ENCODE measurements around the gene SERPING1.

The SERPING1 gene

DNA sequence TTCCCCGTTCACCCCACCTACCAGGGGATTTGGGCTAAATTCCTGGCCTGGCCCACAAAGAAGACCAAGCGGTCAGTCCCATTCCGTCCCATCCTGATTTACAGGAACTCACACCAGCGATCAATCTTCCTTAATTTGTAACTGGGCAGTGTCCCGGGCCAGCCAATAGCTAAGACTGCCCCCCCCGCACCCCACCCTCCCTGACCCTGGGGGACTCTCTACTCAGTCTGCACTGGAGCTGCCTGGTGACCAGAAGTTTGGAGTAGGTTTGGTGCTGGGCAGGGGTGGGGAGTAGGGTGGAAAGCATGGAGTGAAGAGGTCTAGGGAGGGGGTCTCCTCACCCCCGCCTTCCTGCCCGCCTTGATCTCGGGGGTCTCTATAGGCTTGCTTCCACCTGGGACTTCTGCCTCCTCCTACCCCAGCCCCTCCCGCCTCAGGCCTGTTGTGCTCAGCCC, at the start of gene SERPING1:
TSS of gene SERPING1 (plus strand) at position 225 of the 455 bp plus-strand sequence. CDS start 586 bp downstream, outside the sequence.
- DNase-seq: no peak

DNA sequence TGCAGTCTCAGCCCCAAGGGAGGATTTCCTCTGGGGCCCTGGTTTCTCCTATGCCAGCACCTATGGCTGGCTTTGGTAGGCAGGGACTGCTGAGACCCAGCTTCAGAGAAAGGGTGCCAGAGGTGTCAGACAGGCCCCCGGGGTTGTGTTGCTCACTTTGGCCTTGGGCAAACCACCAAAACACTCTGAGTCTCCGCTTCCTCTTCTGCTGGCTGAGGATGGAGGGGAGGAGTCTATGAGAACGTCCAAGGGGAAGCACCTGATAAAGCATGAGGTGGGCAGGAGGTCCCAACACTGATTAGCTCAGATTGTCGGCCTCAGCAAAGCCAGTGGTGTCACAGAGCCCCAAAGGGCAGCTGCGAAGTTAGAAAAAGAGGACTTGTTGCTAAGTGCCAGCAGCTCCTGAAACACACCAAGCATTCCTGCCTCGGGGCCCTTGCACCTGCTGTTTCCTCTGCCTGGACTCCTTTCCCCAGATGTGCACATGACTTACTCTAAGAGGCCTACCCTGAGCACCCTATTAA, 49.6 kb upstream of the SERPING1 start:
- no peak for DNase-seq

DNA sequence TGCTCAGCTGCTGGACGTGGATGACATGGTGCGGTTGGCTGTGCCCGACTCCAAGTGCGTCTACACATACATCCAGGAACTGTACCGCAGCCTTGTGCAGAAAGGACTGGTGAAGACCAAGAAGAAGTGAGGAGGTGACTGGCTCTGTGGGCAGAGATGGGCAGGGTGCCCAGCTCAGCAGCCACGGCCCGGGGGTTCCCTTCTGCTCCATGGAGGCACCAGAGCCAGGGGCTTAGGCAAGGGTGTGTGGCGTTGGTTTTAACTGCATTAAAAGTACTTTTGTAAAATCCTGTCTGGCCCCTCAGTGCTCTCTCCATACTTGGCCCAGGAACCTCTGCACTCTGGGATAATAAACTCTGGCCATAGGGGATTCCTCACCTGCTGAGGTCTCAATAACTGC, 47.5 kb upstream of the SERPING1 start:
- no peak for DNase-seq

DNA sequence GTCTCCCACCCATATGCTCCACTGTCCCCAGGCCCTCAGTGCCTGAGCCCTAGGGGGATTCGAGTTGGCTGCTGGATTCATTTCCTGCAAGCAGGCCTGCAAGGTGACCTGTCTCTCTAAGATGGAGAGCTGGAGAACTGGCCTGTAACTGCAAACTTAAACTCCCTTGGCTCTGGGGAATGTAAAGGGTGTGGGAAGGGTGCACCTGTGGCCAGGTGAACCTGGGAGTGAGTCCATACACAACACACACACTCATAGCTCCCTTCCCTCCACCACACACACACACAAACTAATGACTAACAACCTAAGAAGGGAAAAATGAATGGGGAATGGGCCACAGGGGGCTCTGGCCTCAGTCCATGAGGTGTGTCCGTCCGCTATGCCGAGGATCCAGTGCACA, 45.5 kb upstream of the SERPING1 start:
- DNase-seq: no peak

DNA sequence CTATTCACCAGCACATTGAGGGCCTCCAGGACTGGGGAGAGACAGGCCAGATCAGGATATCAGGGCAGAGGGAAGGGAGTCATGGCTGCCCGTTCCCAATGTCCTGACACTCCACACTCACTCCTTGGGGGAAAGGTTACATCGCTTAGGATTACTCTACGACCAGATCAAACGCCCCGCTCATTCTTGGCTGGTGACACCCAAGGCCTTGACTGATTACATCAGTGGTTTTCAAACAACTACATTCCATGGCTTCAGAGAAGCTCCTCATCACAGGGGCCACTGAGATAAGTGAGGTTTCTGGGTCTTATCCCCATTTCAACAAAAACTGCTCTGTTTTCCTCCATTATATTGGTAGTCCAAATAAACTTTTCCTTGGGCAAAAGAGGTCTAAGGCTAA, 45.0 kb upstream of the SERPING1 start:
- DNase-seq: no peak

DNA sequence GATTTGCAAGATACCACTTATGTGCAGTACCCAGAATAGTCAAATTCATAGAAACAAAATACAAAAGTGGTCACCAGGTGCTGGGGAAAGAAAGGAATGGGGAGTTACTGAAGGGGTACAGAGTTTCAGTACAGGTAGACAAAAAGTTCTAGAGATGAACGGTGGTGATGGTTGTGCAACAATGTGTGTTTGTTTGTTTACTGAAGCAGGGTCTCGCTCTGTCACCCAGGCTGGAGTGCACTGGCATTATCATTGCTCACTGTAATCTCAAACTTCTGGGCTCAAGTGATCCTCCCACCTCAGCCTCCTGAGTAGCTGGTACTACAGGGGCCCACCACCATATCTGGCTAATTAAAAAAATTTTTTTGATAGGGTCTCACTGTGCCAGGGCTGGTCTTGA, 42.1 kb upstream of the SERPING1 start:
- DNase-seq: no peak

DNA sequence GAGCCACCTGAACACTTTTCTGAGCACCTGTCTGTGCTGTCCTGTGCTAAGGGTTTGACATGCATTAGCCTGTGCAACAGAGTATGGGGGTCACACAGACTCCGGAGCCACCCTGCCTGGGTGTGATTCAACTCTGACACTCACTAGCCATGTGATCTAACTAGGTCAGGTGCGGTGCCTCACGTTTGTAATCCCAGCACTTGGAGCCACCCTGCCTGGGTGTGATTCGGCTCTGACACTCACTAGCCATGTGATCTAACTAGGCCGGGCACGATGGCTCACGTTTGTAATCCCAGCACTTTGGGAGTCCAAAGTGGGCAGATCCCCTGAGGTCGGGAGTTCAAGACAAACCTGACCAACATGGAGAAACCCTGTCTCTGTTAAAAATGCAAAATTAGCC, 41.4 kb upstream of the SERPING1 start:
- DNase-seq: no peak

DNA sequence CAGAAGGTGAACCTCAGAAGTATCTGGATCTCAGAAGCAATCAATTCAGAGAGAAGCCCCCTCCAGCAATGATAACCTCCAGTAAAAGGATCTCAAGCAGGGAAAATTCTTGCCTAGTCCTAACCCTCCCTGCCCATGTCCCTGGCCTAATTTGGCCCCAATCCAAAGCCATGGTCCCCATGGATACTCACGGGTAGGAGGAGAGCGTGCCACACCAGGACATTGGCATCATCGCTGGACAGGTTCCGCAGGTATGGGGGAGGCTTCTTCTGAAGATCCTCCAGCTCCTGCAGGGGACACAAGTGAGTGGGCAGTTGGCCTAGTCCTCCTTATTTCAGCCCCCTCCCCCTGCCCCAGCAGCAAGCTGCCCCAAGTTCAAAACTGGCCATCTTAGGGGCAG, 37.3 kb upstream of the SERPING1 start:
- DNase-seq: no peak

DNA sequence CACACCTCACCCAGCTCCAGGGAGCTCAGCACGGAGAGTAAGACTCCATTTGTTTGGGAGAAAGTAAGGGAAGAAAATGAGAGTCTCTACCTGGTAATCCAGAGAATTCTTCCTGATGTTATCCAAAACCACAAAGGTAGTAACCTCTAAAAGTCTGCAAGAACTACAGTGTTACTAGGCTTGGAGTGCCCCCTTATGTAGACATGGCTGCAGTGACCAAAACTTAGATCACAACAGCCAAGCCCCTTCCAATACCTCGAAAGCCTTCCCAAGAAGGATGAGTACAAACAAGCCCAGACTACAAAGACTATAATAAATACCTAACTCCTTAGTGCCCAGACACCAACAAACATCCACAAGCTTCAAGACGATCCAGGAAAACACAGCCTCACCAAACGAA, 34.9 kb upstream of the SERPING1 start:
- DNase-seq: no peak

DNA sequence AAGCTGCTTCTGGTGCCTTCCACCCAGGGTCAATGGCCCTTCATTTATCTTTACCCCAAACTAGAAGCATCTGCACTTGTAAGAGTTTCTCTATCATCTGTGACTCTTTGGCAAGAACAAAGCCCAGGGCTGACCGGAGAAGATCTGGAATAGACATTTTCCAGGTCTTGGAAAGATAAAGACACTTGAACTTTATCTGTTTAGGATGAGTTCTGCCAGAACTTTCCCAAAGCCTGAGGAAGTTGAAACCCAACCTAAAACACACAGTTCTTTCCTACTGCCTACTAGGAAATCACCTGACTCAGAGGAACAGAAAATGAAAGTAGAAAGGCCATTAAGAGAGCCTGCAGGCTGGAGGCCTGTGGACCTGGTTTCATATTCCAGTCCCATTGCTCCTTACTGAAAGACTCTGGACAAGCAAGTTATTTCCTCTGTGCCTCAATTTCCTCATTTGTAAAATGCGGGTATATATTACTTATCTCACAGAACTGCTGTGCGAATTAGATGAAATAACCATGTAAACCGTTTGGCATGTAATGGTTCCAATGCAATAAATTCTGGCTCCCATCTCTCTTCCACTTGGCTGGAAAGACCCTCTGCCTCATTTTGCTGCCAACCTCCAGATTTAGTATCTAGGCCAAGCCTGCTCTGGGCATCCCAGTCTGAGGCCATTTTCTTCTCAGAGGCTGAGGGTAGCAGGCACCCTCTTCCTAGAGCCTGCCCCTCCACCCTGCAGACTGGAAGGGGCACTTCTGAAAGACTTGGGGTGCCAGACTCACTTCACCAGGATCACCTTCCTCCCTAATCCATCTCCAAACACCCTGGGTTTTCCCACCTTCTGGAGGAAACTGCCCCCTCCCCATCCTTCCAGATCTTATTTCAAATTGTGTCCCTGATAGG, 31.2 kb upstream of the SERPING1 start:
- peak; percentile 33 for DNase-seq

DNA sequence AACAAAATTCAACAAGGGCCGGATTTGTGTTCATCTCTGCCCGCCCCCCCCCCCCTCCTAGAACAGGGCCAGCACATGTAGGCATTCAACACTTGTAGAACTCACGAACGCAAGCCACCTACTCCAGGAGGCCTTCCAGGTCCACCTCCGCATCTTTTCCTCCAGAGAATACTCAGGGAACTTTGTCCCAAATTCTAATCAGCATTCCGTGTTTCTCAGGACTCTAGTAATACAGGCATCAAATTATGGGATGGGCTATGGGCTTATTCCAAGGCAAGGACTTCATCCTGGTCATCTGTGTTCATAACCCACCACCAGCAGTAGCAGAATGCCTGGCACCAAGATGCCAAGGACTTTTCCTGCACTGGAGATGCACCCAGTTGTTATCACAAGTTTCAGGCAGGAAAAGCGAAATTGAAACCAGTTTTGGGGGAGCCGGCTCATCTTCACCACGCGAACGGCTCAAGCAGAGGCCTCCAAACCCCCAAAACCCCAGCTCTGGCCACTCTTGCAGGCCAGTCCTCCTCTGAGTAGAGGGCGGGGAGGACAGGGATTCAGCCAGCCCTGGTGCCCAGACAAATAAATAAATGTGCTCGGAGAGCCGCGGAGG, 30.5 kb upstream of the SERPING1 start:
- peak; percentile 39 for DNase-seq

DNA sequence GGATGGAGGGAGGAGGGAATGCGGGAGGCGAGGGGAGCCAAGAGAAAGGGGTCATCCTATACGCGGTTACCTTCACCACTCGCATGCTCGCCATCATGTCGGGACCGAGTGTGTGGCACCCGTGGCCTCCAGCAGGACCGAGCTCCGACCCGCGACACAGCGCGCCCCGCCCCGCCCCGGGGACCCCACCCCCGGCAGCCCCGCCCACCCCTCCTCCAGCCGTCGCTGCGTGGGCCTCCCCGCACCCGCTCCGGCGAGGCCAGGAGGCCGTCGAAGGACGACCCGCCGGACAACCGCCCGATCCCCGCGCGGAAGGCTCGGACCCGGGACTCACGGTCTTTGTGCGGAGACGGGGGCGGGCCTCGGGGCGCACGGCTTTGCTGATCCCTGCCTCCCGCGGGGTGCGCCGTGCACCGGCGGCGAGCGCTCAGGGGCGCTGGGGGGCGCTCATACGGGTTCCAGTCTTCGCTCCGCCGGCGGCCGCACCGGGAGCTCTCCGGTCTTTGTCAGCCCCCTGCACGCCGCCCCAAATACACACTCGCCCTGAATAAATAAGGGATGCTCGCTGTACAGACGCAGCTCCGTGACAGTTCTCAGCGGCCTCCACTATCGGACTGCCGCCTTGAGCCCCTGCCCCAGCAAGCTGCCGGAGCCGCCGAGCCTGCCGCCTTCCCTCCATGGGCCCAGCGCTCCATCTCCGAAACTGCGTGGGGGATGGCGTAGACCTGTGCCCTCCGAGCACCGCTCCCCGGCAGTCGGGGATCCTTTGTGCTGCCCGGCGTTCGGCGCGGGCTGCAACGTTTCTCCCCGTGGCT, 29.8 kb upstream of the SERPING1 start, which contains the start of gene UBE2L6:
TSS of gene UBE2L6 (minus strand) at position 158 of the 815 bp plus-strand sequence. CDS start at position 97, 61 bp downstream.
- DNase-seq: peak; percentile 94

DNA sequence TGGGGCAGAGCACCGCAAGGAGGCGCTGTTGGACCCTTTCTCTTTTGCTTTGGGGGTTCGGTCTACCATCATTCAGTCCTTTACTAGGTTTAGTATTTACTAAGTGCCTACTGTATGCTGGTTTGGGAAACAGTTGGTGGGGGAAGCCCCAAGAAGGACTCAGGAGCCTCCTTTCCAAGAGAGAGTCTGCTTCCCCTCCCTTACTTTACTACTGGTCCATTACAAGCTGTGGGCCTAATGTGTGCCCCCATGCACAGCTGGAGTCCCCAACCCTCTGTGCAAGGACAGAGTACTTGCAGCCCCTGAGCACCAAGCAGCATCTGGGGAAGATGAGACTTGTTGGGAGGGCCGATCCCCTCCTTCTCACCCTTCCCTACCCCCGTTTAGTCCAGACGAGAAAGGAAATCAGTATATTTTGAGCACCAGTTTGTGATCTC, 29.1 kb upstream of the SERPING1 start:
- DNase-seq: no peak

DNA sequence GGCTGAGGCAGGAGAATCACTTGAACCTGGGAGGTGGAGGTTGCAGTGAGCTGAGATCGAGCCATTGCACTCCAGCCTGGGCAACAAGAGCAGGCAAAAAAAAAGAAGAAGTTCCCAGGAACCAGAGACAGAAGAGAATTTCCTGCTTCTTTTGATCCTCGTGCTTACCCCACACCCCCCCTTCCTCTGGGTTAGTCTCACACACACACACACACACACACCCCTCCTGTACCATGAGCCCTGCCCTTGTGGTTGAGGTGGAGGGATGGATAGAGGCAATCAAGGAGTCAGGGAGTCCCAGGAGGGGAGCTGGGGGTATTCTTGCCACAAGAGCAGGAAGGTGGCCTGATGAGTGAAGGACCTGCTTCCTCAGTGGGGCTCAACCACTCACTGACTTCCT, 25.9 kb upstream of the SERPING1 start:
- DNase-seq: no peak

DNA sequence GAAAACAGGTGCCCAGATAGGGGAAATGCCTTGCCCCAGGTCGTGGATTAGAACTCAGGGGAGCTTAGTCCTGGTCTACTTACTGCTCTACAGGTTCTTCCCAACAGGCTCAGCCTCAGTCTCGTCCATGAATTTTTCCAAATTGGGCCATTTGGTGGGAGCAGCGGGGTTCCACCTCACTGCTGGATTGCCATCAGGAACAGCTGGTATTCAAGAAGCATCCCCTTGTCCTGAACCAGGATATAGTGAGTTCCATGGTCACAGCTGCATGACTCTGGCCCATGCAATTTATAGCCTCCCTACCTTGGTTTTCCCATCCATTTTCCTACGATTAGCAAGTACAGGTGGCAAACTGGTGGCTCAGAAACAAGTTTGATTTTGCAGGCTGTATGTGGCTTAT, 23.4 kb upstream of the SERPING1 start:
- no peak for DNase-seq

DNA sequence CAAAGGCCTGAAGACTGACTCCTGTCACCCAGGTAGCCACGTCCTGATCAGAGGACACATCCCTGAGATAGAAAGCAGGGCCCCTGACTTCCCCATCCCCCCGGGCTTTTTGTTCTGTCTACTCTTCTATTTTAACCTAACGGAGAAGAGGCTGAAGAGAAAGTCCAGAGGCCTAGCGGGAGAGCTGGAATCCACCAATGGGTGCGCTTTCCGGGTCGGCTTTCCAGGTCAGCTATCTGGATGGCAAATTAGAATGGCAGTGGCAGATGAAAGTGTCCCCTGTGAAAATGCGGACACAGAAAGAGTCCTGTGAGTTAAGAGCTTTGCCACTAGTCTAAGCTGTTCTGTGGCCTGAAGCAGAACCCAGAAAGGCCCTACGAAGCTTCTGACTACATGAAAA, 13.1 kb upstream of the SERPING1 start:
- no peak for DNase-seq

DNA sequence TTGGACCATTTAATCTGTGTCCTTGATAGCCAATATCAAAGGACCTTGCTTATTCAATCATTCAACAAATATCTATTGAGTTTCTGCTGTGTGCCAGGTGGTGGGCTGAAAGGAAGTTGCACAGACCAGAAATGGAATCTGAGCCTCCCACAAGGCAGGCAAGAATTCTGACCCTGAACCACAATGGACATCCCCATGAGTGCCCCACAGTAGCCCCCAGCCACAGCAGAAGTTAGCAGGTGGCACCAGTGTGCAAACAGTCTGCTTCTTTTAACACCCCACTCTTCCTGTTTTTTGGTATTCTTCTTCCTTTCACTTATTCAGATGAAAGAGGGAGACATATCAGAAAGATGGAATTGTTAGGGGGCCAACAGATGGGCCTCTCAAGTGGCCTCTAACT, 12.2 kb upstream of the SERPING1 start:
- DNase-seq: no peak

DNA sequence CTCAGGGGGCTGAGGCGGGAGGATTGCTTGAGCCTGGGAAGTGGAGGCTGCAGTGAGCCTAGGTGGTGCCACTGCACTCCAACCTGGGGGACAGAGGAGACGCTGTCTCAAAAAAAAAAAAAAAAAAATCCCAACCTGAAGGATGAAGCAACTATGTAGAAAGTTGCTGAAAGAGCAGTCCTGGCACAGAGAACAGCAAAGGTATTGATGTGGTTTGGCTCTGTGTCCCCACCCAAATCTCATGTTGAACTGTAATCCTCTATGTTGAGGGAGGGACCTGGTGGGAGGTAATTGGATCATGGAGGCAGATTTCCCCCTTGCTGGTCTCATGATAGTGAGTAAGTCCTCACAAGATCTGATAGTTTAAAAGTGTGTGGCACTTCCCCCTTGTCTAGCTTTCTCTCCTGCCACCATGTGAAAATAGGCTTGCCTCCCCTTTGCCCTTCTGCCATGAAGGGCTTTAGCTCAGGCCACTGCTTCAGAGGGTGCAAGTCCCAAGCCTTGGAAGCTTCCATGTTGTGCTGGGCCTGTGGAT, 10.7 kb upstream of the SERPING1 start:
- no peak for DNase-seq

DNA sequence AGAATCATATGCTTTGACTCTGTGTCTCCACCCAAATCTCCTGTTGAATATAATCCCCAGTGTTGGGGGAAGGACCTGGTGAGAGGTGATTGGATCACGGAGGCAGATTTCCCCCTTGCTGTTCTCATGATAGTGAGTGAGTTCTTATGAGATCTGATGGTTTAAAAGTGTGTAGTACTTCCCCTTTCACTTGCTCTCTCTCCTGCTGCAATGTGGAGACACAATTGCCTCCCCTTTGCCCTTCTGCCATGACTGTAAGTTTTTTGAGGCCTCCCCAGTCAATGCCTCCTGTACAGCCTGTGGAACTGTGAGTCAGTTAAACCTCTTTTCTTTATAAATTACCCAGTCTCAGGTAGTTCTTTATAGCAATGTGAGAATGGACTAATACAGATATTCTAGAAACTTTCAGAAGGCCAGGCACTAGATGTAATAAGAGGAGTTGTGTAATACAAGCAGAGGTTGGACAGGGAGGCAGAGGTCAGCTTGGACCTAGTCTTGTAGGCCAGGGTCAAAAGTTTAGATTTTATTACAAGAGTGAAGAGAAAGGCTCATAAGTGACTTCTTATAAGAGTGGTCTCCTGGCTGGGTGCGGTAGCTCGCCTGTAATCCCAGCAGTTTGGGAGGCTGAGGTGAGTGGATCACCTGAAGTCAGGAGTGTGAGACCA, 9.3 kb upstream of the SERPING1 start:
- DNase-seq: no peak

DNA sequence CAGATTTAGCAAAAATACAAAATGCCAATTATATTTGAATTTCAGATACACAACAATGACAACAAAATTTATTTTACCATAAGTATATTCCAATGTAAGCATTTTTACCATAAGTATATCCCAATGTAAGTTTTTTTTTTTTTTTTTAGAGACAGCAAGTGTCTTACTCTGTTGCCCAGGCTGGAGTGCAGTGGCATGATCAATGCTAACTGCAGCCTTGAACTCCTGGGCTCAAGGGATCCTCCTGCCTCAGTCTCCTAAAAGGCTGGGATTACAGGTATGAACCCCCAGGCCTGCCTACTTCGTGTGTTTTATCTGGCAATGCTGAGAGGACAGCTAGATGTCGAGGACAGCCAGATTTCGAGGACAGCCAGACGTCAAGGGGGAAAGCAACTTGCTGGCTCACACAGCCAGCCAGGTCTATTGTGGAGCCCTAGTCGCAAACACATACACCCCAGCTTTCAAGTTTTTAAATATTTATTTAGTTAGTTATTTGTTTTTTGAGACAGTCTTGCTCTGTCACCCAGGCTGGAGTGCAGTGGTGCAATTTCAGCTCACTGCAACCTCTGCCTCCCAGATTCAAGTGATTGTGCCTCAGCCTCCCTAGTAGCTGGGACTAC, 1.1 kb upstream of the SERPING1 start:
- DNase-seq: no peak

All from activated CD4-positive, alpha-beta T cell treated with anti-CD3 and anti-CD28 coated beads for 48 hours (primary cell).